H1 (cell line): ENCODE results near the gene ZNF232. TPM values are rescaled to one million over a fixed set of nuclear protein-coding genes. Genes with fewer than 3 reads are reported as not detected.

ENCODE experiments used
- CTCF ChIA-PET: fragments of 300-600 bp; sonication (Branson Sonifier 250); formaldehyde crosslinking; loops from one replicate; lab custom pipeline; 2021; ENCODE audit not compliant: partially characterized antibody; lab: Charles Lee
- POLR2A ChIA-PET: fragments of 300-600 bp; sonication (Branson Sonifier 250); formaldehyde crosslinking; loops from one replicate; lab custom pipeline; 2021; ENCODE audit warnings: inconsistent platforms; ENCODE audit not compliant: partially characterized antibody; lab: Charles Lee
- DNase-seq, 2 experiments: peaks; one replicate each; pipeline versions ENCODE4 v3.0.0 to v3.0.0-alpha.2; 2010 to 2022; ENCODE audit warnings: low spot score in 2 of 2, low read depth in 1 of 2, mixed read lengths in 1 of 2
- FAIRE-seq: peaks from 2 replicates; lab custom pipeline; 2011; peaks lifted over from hg19 to GRCh38; lab: Jason Lieb, UNC
- H2AFZ ChIP-seq: 2 replicates; pipeline ENCODE4 v1.8.1; 2012; ENCODE audit warnings: low read length, inconsistent platforms
- H2AK5ac ChIP-seq: 2 replicates; pipeline ENCODE4 v1.6.1; 2013; ENCODE audit warnings: low read depth, low read length
- H2BK120ac ChIP-seq: replicated peaks from 2 replicates; pipeline ENCODE3; 2013; ENCODE audit warnings: low read depth, low read length, inconsistent platforms
- H2BK12ac ChIP-seq: 2 replicates; pipeline ENCODE4 v1.6.1; 2013; ENCODE audit warnings: low read depth, low read length
- H2BK15ac ChIP-seq: 2 replicates; pipeline ENCODE4 v1.6.1; 2013; ENCODE audit warnings: low read length
- H2BK20ac ChIP-seq: 2 replicates; pipeline ENCODE4 v1.6.1; 2013; ENCODE audit warnings: low read length
- H2BK5ac ChIP-seq: 2 replicates; pipeline ENCODE4 v1.6.1; 2013; ENCODE audit warnings: low read depth, low read length
- H3K14ac ChIP-seq: 2 replicates; pipeline ENCODE4 v1.6.1; 2013; ENCODE audit warnings: inconsistent platforms; ENCODE audit not compliant: insufficient read length
- H3K18ac ChIP-seq: 2 replicates; pipeline ENCODE4 v1.6.1; 2013; ENCODE audit warnings: low read length; ENCODE audit errors: extremely low read depth
- H3K23ac ChIP-seq: 2 replicates; pipeline ENCODE4 v1.6.1; 2013; ENCODE audit warnings: inconsistent platforms; ENCODE audit not compliant: insufficient read length
- H3K23me2 ChIP-seq: 2 replicates; pipeline ENCODE4 v1.6.1; 2013; ENCODE audit warnings: low read depth, low read length
- H3K27ac ChIP-seq: 2 replicates; pipeline ENCODE4 v1.6.1; 2011; ENCODE audit warnings: low read depth, low read length, inconsistent platforms
- H3K27me3 ChIP-seq, 4 experiments: replicated peaks in 1 of 4; 1 replicate in 1 of 4; 2 replicates in 3 of 4; pipeline versions ENCODE4 v1.6.1 to v1.8.1; 2011 to 2013; ENCODE audit warnings: low read length in 3 of 4, mild to moderate bottlenecking in 3 of 4, inconsistent platforms in 2 of 4, mixed read lengths in 2 of 4, moderate library complexity in 1 of 4; ENCODE audit not compliant: control insufficient read depth in 3 of 4, insufficient read depth in 3 of 4; ENCODE audit errors: extremely low read depth in 1 of 4
- H3K36me3 ChIP-seq, 4 experiments: 2 replicates each; pipeline versions ENCODE4 v1.6.1 to v1.8.1; 2011 to 2013; ENCODE audit warnings: mild to moderate bottlenecking in 4 of 4, low read length in 3 of 4, moderate library complexity in 2 of 4, control low read depth in 1 of 4, inconsistent platforms in 1 of 4; ENCODE audit not compliant: insufficient read depth in 4 of 4, control insufficient read depth in 2 of 4
- H3K4ac ChIP-seq: replicated peaks from 2 replicates; pipeline ENCODE3; 2013; ENCODE audit warnings: low read length, low read depth, mixed read lengths, inconsistent platforms; ENCODE audit not compliant: insufficient read length
- H3K4me1 ChIP-seq, 4 experiments: replicated peaks in 1 of 4; 1 replicate in 1 of 4; 2 replicates in 3 of 4; pipeline versions ENCODE4 v1.6.1 to v1.8.1; 2011 to 2013; ENCODE audit warnings: low read length in 3 of 4, inconsistent platforms in 2 of 4, mixed read lengths in 1 of 4; ENCODE audit not compliant: insufficient read depth in 4 of 4, control insufficient read depth in 3 of 4
- H3K4me2 ChIP-seq, 2 experiments: 2 replicates each; pipeline versions ENCODE4 v1.6.1 to v1.8.1; 2011 to 2013; ENCODE audit warnings: low read depth in 2 of 2, low read length in 2 of 2, control low read depth in 1 of 2, inconsistent platforms in 1 of 2, mild to moderate bottlenecking in 1 of 2; ENCODE audit not compliant: insufficient read depth in 1 of 2
- H3K4me3 ChIP-seq, 4 experiments: fragments of 200-600, 300-600 bp in 1 of 4; sonication (generic), shearing (Covaris generic), sonication (Bioruptor Twin) in 1 of 4; 2 replicates each; pipeline versions ENCODE4 v1.5.1 to v1.8.1; 2011 to 2016; ENCODE audit warnings: low read length in 4 of 4, low read depth in 3 of 4, control low read depth in 2 of 4, inconsistent platforms in 2 of 4, mild to moderate bottlenecking in 2 of 4, mixed read lengths in 1 of 4, moderate library complexity in 1 of 4; ENCODE audit not compliant: insufficient read depth in 2 of 4; ENCODE audit errors: extremely low read depth in 1 of 4
- H3K56ac ChIP-seq: replicated peaks from 2 replicates; pipeline ENCODE3; 2013; ENCODE audit warnings: low read depth, mild to moderate bottlenecking, mixed read lengths, low read length, inconsistent platforms; ENCODE audit not compliant: insufficient read length
- H3K79me1 ChIP-seq: 2 replicates; pipeline ENCODE4 v1.6.1; 2013; ENCODE audit warnings: low read depth, low read length, control low read depth
- H3K79me2 ChIP-seq, 2 experiments: 2 replicates each; pipeline versions ENCODE4 v1.6.1 to v1.8.1; 2012 to 2013; ENCODE audit warnings: low read length in 2 of 2, mild to moderate bottlenecking in 2 of 2, inconsistent platforms in 1 of 2; ENCODE audit not compliant: insufficient read depth in 2 of 2, control insufficient read depth in 1 of 2
- H3K9ac ChIP-seq, 4 experiments: replicated peaks in 1 of 4; 1 replicate in 1 of 4; 2 replicates in 3 of 4; pipeline versions ENCODE4 v1.6.1 to v1.8.1; 2011 to 2013; ENCODE audit warnings: low read depth in 3 of 4, low read length in 3 of 4, control low read depth in 2 of 4, mild to moderate bottlenecking in 2 of 4, moderate library complexity in 2 of 4, inconsistent platforms in 1 of 4; ENCODE audit errors: extremely low read depth in 1 of 4
- H3K9me3 ChIP-seq, 2 experiments: 2 replicates each; pipeline versions ENCODE4 v1.6.1 to v1.8.1; 2012 to 2013; ENCODE audit warnings: mild to moderate bottlenecking in 2 of 2, moderate library complexity in 2 of 2, control low read depth in 1 of 2, inconsistent platforms in 1 of 2, low read depth in 1 of 2, low read length in 1 of 2, mixed read lengths in 1 of 2; ENCODE audit not compliant: insufficient read depth in 2 of 2
- H4K20me1 ChIP-seq, 2 experiments: replicated peaks in 1 of 2; 2 replicates each; pipeline versions ENCODE3 to v1.8.1; 2011 to 2013; ENCODE audit warnings: inconsistent platforms in 2 of 2, low read length in 2 of 2, mild to moderate bottlenecking in 1 of 2; ENCODE audit not compliant: insufficient read depth in 2 of 2, control insufficient read depth in 1 of 2
- H4K5ac ChIP-seq: 2 replicates; pipeline ENCODE4 v1.6.1; 2013; ENCODE audit warnings: low read length, low read depth, mixed read lengths, inconsistent platforms; ENCODE audit not compliant: insufficient read length
- H4K8ac ChIP-seq: 2 replicates; pipeline ENCODE4 v1.8.0; 2013; ENCODE audit warnings: mild to moderate bottlenecking, moderate library complexity, low read length, inconsistent platforms; ENCODE audit not compliant: insufficient read depth; ENCODE audit errors: extremely low read depth
- H4K91ac ChIP-seq: replicated peaks from 2 replicates; pipeline ENCODE3; 2013; ENCODE audit warnings: low read length, mixed read lengths, inconsistent platforms; ENCODE audit not compliant: insufficient read length
- CEBPB ChIP-seq: IDR thresholded peaks from 2 replicates; pipeline ENCODE4 v1.6.1; 2012; ENCODE audit warnings: low read depth, low read length
- CREB1 ChIP-seq: IDR thresholded peaks from 2 replicates; pipeline ENCODE4 v1.6.1; 2012; ENCODE audit warnings: inconsistent platforms
- CTBP2 ChIP-seq: IDR thresholded peaks from 2 replicates; pipeline ENCODE4 v1.7.0; 2011; ENCODE audit warnings: borderline replicate concordance, mild to moderate bottlenecking, moderate library complexity, mixed read lengths, low read length; ENCODE audit not compliant: insufficient read depth, insufficient read length
- EZH2 ChIP-seq: fragments of 200-600 bp; sonication (generic); IDR thresholded peaks from 2 replicates; pipeline ENCODE4 v1.7.1; 2012; ENCODE audit warnings: low read depth, mild to moderate bottlenecking, moderate library complexity, low read length, inconsistent platforms; ENCODE audit not compliant: severe bottlenecking
- HDAC2 ChIP-seq, 2 experiments: fragments of 300-600 bp in 1 of 2; sonication (generic) in 1 of 2; IDR thresholded peaks; 2 replicates each; pipeline ENCODE4 v1.6.1; 2011 to 2012; ENCODE audit warnings: low read depth in 2 of 2, low read length in 2 of 2, mild to moderate bottlenecking in 2 of 2, moderate library complexity in 2 of 2, borderline replicate concordance in 1 of 2, inconsistent platforms in 1 of 2
- KDM1A ChIP-seq: fragments of 200-600, 300-600 bp; sonication (generic); IDR thresholded peaks from 2 replicates; pipeline ENCODE4 v1.7.1; 2016; ENCODE audit warnings: mild to moderate bottlenecking, low read length, borderline replicate concordance
- MAFK ChIP-seq: IDR thresholded peaks from 2 replicates; pipeline ENCODE4 v1.6.1; 2012; ENCODE audit warnings: low read depth, mild to moderate bottlenecking, improper control_type of control experiment, low read length
- RFX5 ChIP-seq: IDR thresholded peaks from 2 replicates; pipeline ENCODE4 v1.6.1; 2011; ENCODE audit warnings: low read depth, low read length, improper control_type of control experiment, borderline replicate concordance
- RXRA ChIP-seq: IDR thresholded peaks from 2 replicates; pipeline ENCODE4 v1.6.1; 2011; ENCODE audit warnings: low read depth, mild to moderate bottlenecking, low read length, moderate library complexity; ENCODE audit not compliant: insufficient read depth
- SIX5 ChIP-seq: IDR thresholded peaks from 2 replicates; pipeline ENCODE4 v1.6.1; 2011; ENCODE audit warnings: mild to moderate bottlenecking, low read depth, low read length
- SUZ12 ChIP-seq: fragments of 200-600 bp; sonication (generic); IDR thresholded peaks from 2 replicates; pipeline ENCODE4 v1.6.1; 2012; ENCODE audit warnings: mild to moderate bottlenecking, inconsistent platforms, low read length, moderate library complexity, mixed read lengths
- YY1 ChIP-seq: IDR thresholded peaks from 2 replicates; pipeline ENCODE4 v1.6.1; 2011; ENCODE audit warnings: low read depth, mild to moderate bottlenecking, low read length
- WGBS, 2 experiments: shearing (Covaris generic) in 1 of 2; methylation state at CpG; one replicate each; pipeline versions ENCODE4 v1.1.6 to v1.1.7; 2013 to 2015; ENCODE audit warnings: low lambda C conversion rate in 2 of 2, mixed read lengths in 2 of 2, inconsistent platforms in 1 of 2, low coverage in 1 of 2, missing lambda C conversion rate in 1 of 2; ENCODE audit not compliant: insufficient replicate concordance in 2 of 2, insufficient coverage in 1 of 2, insufficient read length in 1 of 2; ENCODE audit errors: extremely low coverage in 1 of 2, missing lambda C conversion rate in 1 of 2; 5-methylcytosine and 5-hydroxymethylcytosine counted together
- polyA plus RNA-seq, 7 experiments: library from polyadenylated mRNA; depleted of rRNA in 3 of 7; stranded (reverse) in 5 of 7; unstranded in 2 of 7; fragments of >200 nt in 5 of 7; fragments of 200-250 nt in 2 of 7; gene quantifications; 1 replicate in 5 of 7; 2 replicates in 1 of 7; 4 replicates in 1 of 7; pipeline versions ENCODE4 v1.2.1 to v1.2.3, GENCODE V29; 2011 to 2013; ENCODE audit warnings: missing spikeins in 2 of 7, mixed read lengths in 2 of 7
- total RNA-seq: library from RNA; stranded (reverse); fragmentation: NEBNext Ultra II Directional; extraction: Animal tissue kit (Norgen Biotek cat#: 25700); gene quantifications from 2 replicates; pipeline ENCODE4 v1.2.1, GENCODE V29; 2021

Gene ZNF232
- total and polyA plus RNA-seq, 2 of the 8 experiments (the other 6 are each of a cell fraction or from before 2014, with no cell fraction given): 11.1 to 41.0 TPM

- Histone ChIP-seq H3K4me2 (no peak overlapping the region), H3K27ac (no peak overlapping the region), H4K91ac (no peak overlapping the region), H2BK5ac (no peak overlapping the region), H3K9me3 (peaks cover 0 to 3% of the 10 kb centered on the region in 2 experiments; a peak in 1 of 4 replicates), H3K56ac (no peak overlapping the region), H4K5ac (no peak overlapping the region), H2BK120ac (no peak overlapping the region), H3K23me2 (peaks cover 5% of the 10 kb centered on the region; the same call in 1 of the 2 replicates), H2AFZ (no peak overlapping the region), H3K9ac (no peak overlapping the region)
- CTCF ChIA-PET: no interaction called here
- TF ChIP-seq RXRA (no peak), MAFK (no peak), CTBP2 (no peak), YY1 (no peak), CEBPB (no peak), RFX5 (no peak), SUZ12 (no peak), CREB1 (no peak), HDAC2 (IDR thresholded peaks at IDR 0.05; ENCODE audit: borderline replicate concordance in 1 of 2, low read depth in 2 of 2, low read length in 2 of 2) (no peak), EZH2 (no peak), KDM1A (no peak), SIX5 (no peak)
- TF ChIP-seq, all 59 proteins: peak for 0
- Histone ChIP-seq H2BK12ac (no peak overlapping the region), H2BK20ac (no peak overlapping the region), H3K36me3 (no peaks in the 10 kb centered on the region), H3K79me2 (no peaks in the 10 kb centered on the region), H4K8ac (no peak overlapping the region), H3K23ac (no peak overlapping the region), H2AK5ac (no peak overlapping the region), H4K20me1 (peaks cover 0 to 2% of the 10 kb centered on the region in 2 experiments), H3K4me3 (no peak overlapping the region), H3K4me1 (peaks cover 0 to 5% (median 2%) of the 10 kb centered on the region in 4 experiments; a peak in 3 of 7 replicates), H3K18ac (no peak overlapping the region), H3K79me1 (no peaks in the 10 kb centered on the region; the same call in 1 of the 2 replicates), H3K14ac (no peak overlapping the region), H3K4ac (no peak overlapping the region), H3K27me3 (peaks cover 0 to 26% (median 15%) of the 10 kb centered on the region in 4 experiments; a peak in 6 of 7 replicates), H2BK15ac (no peak overlapping the region)
- WGBS, 2 experiments: 83% methylated on average over 5 of the region's 7 CpGs; no CpG with 5 or more reads in 1 of the 2 experiments
- FAIRE-seq (no peak), DNase-seq (no peak)
- POLR2A ChIA-PET: interaction anchor here (1.4 to 4.2 kb wide), 2 partner anchors 9 to 172 kb away, joined by 4 to 28 read pairs; partner anchors contain the start of genes PFN1 and ZNF232
These were observed 8.4 kb upstream of the ZNF232 start for GRCh38 chr17:5120036-5120435.
